DND-41 (cell line): ENCODE results near the gene ZAR1.

Source experiments
- ATAC-seq: fragments of 200-7000 bp; cut with Tn5 transposase; 3 replicates; pipeline ENCODE4 v1.9.1; 2021; ENCODE audit warnings: low read depth; ENCODE audit not compliant: insufficient read depth
- DNase-seq: peaks from one replicate; pipeline ENCODE4 v3.0.0-alpha.2; 2020
- H2AFZ ChIP-seq: 2 replicates; pipeline ENCODE4 v1.6.0; 2012; ENCODE audit warnings: low read depth, low read length
- H3K27ac ChIP-seq: 2 replicates; pipeline ENCODE4 v1.5.1; 2012; ENCODE audit warnings: low read length, inconsistent platforms
- H3K27me3 ChIP-seq: fragments of 200-600 bp; sonication (generic); 2 replicates; pipeline ENCODE4 v1.6.0; 2012; ENCODE audit warnings: low read length, mild to moderate bottlenecking, inconsistent platforms; ENCODE audit not compliant: insufficient read depth, poor library complexity
- H3K36me3 ChIP-seq: 2 replicates; pipeline ENCODE4 v1.5.1; 2012; ENCODE audit warnings: low read length, inconsistent platforms; ENCODE audit not compliant: insufficient read depth
- H3K4me1 ChIP-seq: 2 replicates; pipeline ENCODE4 v1.5.1; 2012; ENCODE audit warnings: mild to moderate bottlenecking, low read length; ENCODE audit not compliant: insufficient read depth
- H3K4me2 ChIP-seq: 2 replicates; pipeline ENCODE4 v1.6.0; 2012; ENCODE audit warnings: mild to moderate bottlenecking, moderate library complexity, low read length, inconsistent platforms; ENCODE audit not compliant: insufficient read depth
- H3K4me3 ChIP-seq, 2 experiments: fragments of 200-600 bp in 1 of 2; shearing (Covaris generic) in 1 of 2; 2 replicates each; pipeline ENCODE4 v1.5.1; 2012 to 2016; ENCODE audit warnings: inconsistent platforms in 2 of 2, low read length in 2 of 2, mild to moderate bottlenecking in 2 of 2, low read depth in 1 of 2, moderate library complexity in 1 of 2
- H3K79me2 ChIP-seq: 2 replicates; pipeline ENCODE4 v1.6.0; 2012; ENCODE audit warnings: low read length, inconsistent platforms; ENCODE audit not compliant: insufficient read depth
- H3K9ac ChIP-seq: 2 replicates; pipeline ENCODE4 v1.6.0; 2012; ENCODE audit warnings: low read depth, mild to moderate bottlenecking, inconsistent platforms, low read length, moderate library complexity
- H3K9me3 ChIP-seq: 2 replicates; pipeline ENCODE4 v1.5.1; 2012; ENCODE audit warnings: low read length, moderate library complexity, mild to moderate bottlenecking, inconsistent platforms; ENCODE audit not compliant: insufficient read depth, severe bottlenecking
- H4K20me1 ChIP-seq: 2 replicates; pipeline ENCODE4 v1.6.0; 2012; ENCODE audit warnings: low read length; ENCODE audit not compliant: insufficient read depth
- CTCF ChIP-seq: IDR thresholded peaks from 2 replicates; pipeline ENCODE4 v1.5.1; 2012; ENCODE audit warnings: borderline replicate concordance, low read length, moderate library complexity, mild to moderate bottlenecking; ENCODE audit not compliant: poor library complexity, severe bottlenecking; ENCODE audit errors: extremely low read depth
- EZH2 ChIP-seq: IDR thresholded peaks from 3 replicates; pipeline ENCODE4 v1.6.1; 2012; ENCODE audit warnings: borderline replicate concordance, low read depth, mild to moderate bottlenecking, moderate library complexity, low read length, inconsistent platforms; ENCODE audit not compliant: severe bottlenecking

The ZAR1 gene

GRCh38 chr4:48483777-48484493 lies 6.1 kb upstream of the ZAR1 start:
- no peak overlapping the region for H3K4me2 ChIP-seq
- TF ChIP-seq CTCF: no peak
- no peak for TF ChIP-seq EZH2
- H3K4me1 ChIP-seq: no peaks in the 10 kb centered on the region
- H2AFZ ChIP-seq: no peak overlapping the region
- no peaks in the 10 kb centered on the region for H4K20me1 ChIP-seq
- H3K27ac ChIP-seq: no peak overlapping the region
- H3K9me3 ChIP-seq: no peaks in the 10 kb centered on the region
- ATAC-seq (no peak), DNase-seq (no peak)
- H3K27me3 ChIP-seq: no peaks in the 10 kb centered on the region
- no peak overlapping the region for H3K9ac ChIP-seq
- no peaks in the 10 kb centered on the region for H3K79me2 ChIP-seq
- no peaks in the 10 kb centered on the region for H3K36me3 ChIP-seq
- no peak overlapping the region for H3K4me3 ChIP-seq

- no peaks in the 10 kb centered on the region for H3K36me3 ChIP-seq
- no peak overlapping the region for H3K9ac ChIP-seq
These were observed 5.4 kb upstream of the ZAR1 start for GRCh38 chr4:48484494-48485168.

GRCh38 chr4:48489683-48490011 lies 405 bp upstream of the ZAR1 start:
- ATAC-seq: no peak
- no peak overlapping the region for H3K27ac ChIP-seq
- TF ChIP-seq EZH2 (no peak), CTCF (no peak)

More at GRCh38 chr4:48484494-48485168, 5.4 kb upstream of the ZAR1 start:
- no peaks in the 10 kb centered on the region for H3K9me3 ChIP-seq
- no peaks in the 10 kb centered on the region for H3K4me1 ChIP-seq
- H3K79me2 ChIP-seq: no peaks in the 10 kb centered on the region
- ATAC-seq: no peak
- no peak for DNase-seq
- H3K4me2 ChIP-seq: no peak overlapping the region
- no peak overlapping the region for H2AFZ ChIP-seq
- H3K27me3 ChIP-seq: no peaks in the 10 kb centered on the region
- H4K20me1 ChIP-seq: no peaks in the 10 kb centered on the region
- no peak overlapping the region for H3K4me3 ChIP-seq
- H3K27ac ChIP-seq: no peak overlapping the region
- TF ChIP-seq EZH2 (no peak), CTCF (no peak)

More at GRCh38 chr4:48489683-48490011, 405 bp upstream of the ZAR1 start:
- Histone ChIP-seq H3K9me3 (no peaks in the 10 kb centered on the region), H3K79me2 (no peaks in the 10 kb centered on the region), H4K20me1 (no peaks in the 10 kb centered on the region), H2AFZ (no peak overlapping the region), H3K36me3 (no peaks in the 10 kb centered on the region), H3K4me3 (no peak overlapping the region), H3K4me2 (no peak overlapping the region), H3K27me3 (no peaks in the 10 kb centered on the region), H3K9ac (no peak overlapping the region), H3K4me1 (no peaks in the 10 kb centered on the region)
- DNase-seq: no peak
